Activated naive CD8-positive, alpha-beta T cell treated with anti-CD3 and anti-CD28 coated beads, Interleukin-2, amount 50 U/mL, for 16 hours (primary cell): ENCODE results near the gene NR1I3.
"Not testable (repeated sequence)": the region's sequence is repeated elsewhere in the genome, so short reads cannot be mapped to it uniquely, and the experiment has no call there.

Experiments
- DNase-seq: peaks from one replicate; pipeline ENCODE4 v3.0.0-alpha.2; 2020; ENCODE audit warnings: low read depth, low spot score

Gene NR1I3

DNA sequence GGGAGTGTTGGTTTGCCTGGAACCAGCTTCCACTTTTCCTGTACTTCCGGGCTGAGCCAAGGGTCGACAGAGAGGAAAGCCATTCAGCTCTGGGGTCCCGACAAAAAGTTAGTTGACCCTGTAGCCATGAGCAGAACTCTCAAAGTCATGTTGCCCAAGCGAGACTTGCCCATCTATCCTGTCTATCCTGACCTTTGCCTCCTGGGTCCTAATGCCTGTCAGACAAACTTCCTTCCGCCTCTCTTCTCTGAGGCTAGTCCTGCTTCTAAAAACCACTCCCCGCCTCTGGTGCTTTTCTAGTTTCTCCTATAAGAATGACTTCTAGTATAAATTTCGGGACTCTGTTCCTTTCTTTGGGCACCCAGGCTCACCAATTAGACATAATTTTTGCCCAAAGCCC lies 12.8 kb upstream of the NR1I3 start:
- DNase-seq = no peak

DNA sequence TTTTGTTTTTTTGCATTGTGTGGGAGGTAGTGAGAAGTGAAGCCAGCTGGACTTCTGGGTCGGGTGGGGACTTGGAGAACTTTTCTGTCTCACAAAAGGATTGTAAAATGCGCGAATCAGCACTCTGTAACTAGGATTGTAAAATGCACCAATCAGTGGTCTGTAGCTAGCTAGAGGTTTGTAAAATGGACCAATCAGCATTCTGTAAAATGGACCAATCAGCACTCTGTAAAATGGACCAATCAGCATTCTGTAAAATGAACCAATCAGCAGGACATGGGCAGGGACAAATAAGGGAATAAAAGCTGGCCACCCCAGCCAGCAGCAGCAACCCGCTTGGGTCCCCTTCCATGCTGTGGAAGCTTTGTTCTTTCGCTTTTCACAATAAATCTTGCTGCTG lies 12.1 kb upstream of the NR1I3 start:
- not testable (repeated sequence) for DNase-seq

DNA sequence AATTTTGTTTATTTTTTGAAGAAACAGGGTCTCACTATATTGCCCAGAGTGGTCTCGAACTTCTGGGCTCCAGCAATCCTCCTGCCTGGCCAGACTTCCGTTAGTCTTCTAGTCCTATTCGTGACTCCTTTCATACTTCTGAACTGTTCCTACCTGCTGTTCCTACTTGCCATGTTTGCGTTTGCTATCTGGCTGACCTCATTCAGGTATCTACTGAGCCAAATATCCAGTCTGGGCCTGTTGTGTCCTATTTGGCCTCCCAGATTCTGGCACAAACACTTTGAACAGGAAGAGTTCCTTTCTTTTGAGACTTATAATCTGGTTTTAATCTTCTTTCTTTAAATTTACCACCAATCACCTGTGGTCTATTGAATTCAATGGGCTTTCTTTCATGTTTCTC lies 6.9 kb upstream of the NR1I3 start:
- no peak for DNase-seq

- DNase-seq = no peak
These were observed 4.3 kb upstream of the NR1I3 start for GRCh38 chr1:161242313-161242712.

DNA sequence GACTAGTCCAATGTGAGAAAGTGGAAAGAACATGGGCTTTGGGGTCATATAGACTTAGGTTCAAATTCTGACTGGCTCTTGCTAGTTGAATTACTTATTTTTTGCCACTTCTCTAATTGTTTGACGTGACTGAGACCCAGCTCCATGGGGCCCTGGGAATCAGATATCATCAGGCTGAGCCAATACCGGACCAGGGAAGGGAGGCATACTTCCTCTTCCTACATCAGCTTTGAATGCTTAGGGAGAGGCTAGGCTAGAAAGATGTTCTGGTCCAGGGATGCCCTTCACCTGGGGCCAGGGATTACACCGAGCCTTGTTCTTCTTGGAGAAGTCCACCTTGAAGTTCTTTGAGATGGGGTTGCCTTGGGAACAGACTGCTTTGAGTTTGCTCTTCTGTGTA lies 3.7 kb upstream of the NR1I3 start:
- DNase-seq = no peak

DNA sequence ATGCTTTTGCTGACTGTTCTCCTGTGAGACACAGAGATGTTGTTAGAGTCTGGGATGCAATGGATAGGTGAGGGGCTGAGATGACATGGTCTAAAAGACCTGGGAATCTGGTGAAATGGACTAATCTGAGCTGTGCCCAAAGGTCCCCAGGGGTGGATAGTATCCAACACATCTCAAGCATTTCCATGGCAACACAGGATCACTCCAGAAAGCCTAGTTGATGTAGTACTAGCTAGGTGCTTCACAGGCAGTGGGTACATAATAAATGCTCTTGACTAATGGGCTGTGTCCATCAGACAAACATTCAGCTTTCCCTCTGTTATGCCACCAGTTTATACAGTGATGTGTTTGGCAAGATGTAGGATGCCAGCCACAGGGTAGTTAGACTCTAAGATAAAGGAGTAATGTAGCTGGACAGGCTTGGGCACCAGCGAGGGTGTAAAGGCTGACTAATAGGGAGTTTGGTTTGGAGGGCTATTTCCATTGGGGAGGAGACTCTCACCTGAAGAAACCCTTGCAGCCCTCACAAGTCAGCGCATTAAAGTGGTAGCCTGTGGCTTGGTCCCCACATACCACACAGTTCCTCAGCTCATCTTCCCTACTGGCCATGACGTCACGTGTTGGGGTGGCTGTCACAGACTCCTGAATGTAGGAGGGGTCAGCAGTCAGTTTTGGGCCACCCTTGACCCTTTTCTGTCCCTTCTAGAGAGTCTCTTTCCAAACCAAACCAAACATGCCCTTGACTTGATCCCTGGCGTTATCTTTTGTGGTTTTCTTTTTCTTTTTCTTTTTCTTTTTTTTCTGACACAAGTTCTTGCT lies 1.8 kb downstream of the NR1I3 start:
- DNase-seq = no peak

DNA sequence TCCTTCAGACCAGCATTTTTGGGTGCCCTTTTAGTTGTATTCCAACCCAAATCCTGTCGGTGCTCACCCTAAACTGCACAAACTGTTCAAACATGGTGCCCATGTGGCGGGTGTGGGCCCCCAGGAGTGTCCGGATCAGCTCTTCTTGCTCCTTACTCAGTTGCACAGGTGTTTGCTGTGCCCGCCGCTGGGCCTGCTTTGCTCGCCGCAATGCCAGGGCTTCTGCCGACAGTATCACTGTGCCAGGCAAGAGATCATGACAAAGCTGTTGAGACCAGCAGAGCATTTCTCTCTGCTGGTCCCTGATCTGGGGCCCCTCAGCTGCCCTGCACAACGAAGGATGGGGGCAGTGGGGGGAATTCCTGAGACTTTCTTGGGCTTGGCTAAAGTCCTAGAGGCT lies 4.9 kb downstream of the NR1I3 start:
- DNase-seq = no peak

DNA sequence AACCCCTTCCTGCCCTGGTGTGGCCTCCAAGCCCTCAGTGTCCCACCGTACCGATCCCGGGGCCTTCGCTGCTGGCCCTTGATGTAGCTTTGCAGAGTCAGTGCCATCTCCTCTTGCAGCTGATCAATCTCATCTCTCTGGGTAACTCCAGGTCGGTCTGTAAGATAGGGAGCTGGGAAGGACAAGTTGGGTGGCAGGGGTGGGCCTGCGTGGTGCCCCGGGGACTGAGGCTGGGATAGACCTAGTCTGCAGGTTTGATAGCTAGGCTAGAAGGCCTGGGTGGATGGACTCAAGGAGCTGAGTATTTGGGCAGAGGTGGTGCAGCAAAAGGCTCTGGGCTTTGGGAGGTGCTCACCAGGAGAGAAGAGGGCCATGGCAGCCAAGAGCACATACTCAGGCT lies 7.2 kb downstream of the NR1I3 start:
- DNase-seq = no peak

DNA sequence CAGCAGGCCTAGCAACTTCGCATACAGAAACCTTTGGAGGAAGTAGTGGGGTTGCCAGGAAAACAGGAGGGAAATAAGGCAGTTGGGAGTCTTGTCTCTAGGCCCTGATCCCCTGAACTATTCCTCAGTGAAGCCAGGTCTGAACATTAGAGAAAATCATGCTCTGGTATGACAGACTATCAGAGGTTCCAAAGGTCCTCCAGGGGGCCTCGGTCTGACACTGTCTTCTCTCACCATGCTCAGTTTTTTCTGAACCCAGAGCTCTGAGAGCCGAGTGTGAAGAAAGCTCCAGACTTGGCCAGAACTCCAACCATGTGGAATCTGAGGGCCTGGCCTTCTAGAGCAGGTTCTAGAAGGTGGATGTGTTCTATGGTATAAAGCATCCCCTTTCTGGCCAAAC lies 8.1 kb downstream of the NR1I3 start:
- no peak for DNase-seq

DNA sequence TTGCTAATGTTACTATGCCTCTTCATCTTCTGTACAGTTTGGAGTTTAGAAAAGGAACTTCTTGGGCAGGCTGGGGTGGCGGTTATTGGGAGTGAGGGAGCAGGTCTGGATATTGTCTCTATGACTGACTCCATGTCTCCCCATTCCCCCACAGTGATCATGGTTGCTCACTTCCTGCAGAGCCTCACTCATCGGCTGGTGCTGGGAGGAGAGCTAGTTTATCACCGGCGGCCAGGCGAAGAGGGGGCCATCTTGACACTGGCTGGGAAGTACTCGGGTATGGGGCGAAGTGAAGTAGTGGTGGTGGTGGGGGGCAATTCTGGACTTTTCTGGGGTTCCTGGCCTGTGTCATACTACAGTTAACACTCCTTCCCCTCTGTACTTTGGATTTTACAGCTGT lies 10.0 kb downstream of the NR1I3 start:
- DNase-seq = no peak

DNA sequence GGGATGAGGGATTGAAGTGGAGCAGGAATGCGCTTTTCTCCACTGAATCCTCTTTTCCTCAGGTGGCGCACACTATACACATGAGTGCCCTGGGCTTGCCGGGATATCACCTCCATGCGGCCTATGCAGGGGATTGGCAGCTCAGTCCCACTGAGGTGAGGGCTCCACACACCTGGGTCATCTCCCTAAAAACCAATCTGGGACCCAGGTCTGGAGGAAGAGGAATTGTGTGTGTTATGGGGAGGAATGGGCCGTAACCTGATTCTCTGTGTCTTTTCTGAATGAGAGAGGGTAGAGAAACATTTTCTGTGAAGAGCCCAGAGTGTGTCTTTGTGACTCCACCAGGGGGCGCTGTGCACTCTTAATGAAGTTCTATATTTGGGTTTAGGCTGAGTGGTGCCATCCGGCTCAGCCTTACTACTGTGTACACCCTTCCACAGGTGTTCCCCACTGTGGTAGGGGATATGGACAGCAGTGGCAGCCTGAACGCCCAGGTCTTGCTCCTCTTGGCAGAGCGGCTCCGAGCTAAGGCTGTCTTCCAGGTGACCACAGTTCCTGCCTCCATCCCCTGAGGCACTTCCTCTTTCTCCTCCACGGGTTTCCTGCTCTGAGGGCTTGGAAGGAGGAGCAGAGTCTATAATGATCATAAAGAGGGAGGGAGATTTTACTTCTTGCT lies 10.7 kb downstream of the NR1I3 start:
- peak; percentile 87 for DNase-seq

- DNase-seq = no peak
These were observed 11.2 kb downstream of the NR1I3 start for GRCh38 chr1:161226759-161227158.

DNA sequence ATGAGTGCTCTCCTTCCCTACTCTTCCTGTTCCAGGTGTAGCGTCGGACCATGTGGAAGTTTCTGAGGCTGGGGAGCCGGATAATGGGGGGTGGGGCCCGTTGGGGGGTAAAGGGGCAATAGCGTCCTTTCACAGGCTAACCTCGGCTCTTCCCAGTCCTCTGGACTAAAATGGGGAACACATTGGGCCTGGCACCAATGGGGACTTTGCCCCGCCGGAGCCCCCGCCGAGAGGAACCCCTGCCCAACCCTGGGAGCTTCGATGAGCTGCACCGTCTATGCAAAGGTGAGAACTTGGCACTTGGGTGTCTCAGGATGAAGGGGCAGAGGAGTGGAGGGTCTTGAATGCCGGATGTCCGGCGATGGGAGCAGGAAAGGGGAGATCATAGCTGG lies 11.7 kb downstream of the NR1I3 start:
- DNase-seq = no peak

DNA sequence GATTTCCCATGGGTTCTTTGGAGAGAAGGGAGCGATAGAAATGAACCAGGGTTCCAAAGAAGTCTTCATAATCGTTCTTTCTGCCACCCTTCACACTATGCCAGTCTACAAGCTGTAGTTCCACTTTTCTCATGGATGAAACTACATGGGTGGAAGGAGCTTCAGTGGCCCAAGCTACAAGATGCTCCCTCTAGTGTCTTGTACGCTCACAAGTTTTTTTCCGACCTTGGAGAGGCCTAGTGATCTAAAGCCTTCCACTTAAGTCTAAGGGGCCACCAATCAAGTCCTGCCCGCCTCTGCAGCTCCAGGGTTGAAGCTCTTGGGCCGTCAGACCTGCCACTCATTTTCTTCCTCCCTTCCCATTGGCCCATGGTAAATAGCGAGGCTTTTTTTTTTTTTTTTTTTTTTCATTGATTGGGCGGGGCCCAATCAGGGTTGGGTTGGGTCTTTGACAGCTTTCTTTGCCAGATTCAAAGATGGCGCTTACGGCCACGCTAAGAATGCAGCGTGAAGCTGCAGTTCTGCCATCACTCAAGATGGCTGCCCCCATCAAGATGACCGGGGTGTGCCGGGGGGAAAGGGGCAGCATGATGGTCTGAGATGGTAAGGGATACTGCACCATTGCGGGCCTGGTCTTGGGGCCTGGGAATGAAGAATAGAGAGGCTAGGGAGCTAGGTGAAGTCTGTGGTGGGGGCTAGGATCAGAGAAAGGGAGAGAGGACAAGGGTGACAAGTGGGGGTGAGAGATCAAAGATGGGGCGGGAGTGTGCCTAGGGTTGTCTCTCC lies 12.3 kb downstream of the NR1I3 start, which contains the start of gene TOMM40L:
TOMM40L (plus strand) TSS at position 527 of the 786 bp plus-strand sequence. CDS start 430 bp downstream, outside the sequence.
- peak; percentile 62 for DNase-seq

GRCh38 chr1:161225178-161225533 lies 12.8 kb downstream of the NR1I3 start:
- no peak for DNase-seq

- DNase-seq = not testable (repeated sequence)
These were observed 13.3 kb downstream of the NR1I3 start for GRCh38 chr1:161224695-161225087.

DNA sequence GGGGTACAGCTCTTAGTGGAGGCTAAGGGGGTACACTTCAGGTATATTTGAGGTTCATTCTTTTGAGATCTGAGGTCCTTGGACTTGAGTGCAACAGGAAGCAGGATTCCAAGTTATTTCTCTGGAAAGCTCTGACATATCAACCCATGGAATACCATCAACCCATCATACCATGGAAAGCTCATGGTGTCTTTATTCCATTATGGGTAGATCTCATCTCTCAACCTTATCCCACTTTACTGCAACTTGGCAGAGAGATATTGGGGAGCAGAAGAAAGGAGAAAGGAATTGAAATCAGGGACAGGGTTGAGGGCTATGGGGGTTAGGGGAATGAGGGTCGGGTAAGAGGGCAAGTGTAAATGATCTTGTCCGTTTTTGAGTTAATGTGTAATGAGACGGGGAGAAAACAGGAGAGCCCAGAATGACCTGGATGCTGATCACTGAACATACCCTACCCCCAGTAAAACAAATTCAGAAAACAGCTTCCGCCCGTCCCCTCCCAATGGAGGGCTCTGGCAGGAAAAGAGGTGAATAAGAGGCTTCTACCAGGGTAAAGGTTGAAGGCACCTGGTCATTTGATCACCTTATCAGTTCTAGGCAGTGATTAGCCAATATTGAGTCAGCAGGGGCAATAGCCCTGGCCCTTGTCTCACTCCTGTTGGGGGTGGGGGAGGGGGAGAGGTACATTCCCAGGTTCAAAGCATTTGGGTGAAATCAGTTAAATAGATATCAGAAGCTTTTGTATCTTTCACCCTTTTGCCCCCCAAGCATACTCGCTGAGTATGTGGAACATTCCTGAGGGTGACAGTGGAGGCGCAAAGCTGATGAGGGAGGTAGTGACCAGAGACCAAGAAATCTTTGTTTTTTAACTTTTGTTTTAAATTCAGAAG lies 14.0 kb downstream of the NR1I3 start:
- DNase-seq = no peak

- DNase-seq = no peak
These were observed 15.6 kb downstream of the NR1I3 start for GRCh38 chr1:161222175-161223019.

GRCh38 chr1:161220002-161220401 lies 18.0 kb downstream of the NR1I3 start:
- no peak for DNase-seq

DNA sequence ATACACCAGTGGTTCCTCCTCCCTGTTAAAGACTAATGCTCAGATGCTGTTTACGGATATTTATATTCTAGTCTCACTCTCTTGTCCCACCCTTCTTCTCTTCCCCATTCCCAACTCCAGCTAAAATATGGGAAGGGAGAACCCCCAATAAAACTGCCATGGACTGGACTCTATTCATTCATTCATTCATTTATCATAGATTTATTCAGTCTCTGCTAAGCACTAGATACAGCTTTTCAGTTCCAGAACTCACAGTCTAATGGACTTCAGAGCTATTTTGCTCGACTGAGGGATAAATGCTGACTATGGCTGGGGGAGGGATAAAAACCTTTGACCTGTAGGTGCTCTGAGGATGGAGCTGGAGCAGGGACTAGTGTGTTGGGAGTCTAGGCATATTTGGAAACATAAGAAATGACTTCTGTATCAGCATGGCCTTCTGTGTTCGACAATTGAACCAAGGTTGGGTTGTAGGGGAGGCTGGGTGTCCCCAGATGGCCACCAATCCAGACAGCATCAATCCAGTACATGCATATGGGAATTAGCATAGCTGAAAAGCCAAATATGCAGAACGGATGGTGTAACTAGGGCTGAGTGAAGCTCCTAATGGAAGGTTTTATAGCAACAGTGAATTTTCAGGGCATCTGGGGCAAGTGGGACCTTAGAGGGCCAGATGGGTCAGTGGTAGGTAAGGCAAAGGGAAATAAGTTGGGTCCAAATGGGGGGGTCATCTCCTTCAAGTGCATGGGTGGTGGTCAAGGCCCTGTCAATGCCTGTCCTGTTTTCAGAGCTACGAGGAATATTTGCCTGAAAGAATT lies 18.7 kb downstream of the NR1I3 start:
- DNase-seq = no peak
